AG09319 (cell line): ENCODE measurements around the gene MOCS1.

ENCODE experiments used
- DNase-seq: peaks from one replicate; pipeline ENCODE4 v3.0.0-alpha.2; 2010; ENCODE audit warnings: low read depth; ENCODE audit errors: extremely low read depth
- CTCF ChIP-seq: IDR thresholded peaks from 2 replicates; pipeline ENCODE4 v1.5.1; 2011; ENCODE audit warnings: low read depth, mild to moderate bottlenecking, inconsistent platforms, low read length, moderate library complexity

MOCS1 gene

GRCh38 chr6:39958947-39959346 lies 24.7 kb upstream of the MOCS1 start:
- DNase-seq: no peak
- TF ChIP-seq CTCF: no peak

- no peak for TF ChIP-seq CTCF
- DNase-seq: no peak
Measured at GRCh38 chr6:39956936-39957335, 22.7 kb upstream of the MOCS1 start.

GRCh38 chr6:39953076-39953618 lies 18.9 kb upstream of the MOCS1 start:
- TF ChIP-seq CTCF: no peak
- no peak for DNase-seq

GRCh38 chr6:39952167-39952566 lies 17.9 kb upstream of the MOCS1 start:
- no peak for TF ChIP-seq CTCF
- no peak for DNase-seq

GRCh38 chr6:39951716-39952115 lies 17.5 kb upstream of the MOCS1 start:
- no peak for TF ChIP-seq CTCF

GRCh38 chr6:39951191-39951590 lies 16.9 kb upstream of the MOCS1 start:
- no peak for TF ChIP-seq CTCF
- DNase-seq: no peak

More at GRCh38 chr6:39951716-39952115, 17.5 kb upstream of the MOCS1 start:
- no peak for DNase-seq

- no peak for TF ChIP-seq CTCF
- no peak for DNase-seq
Measured at GRCh38 chr6:39950125-39950720, 16.0 kb upstream of the MOCS1 start.
